ENCODE results near the gene PTPRK. TPM values are rescaled to one million over a fixed set of nuclear protein-coding genes. Genes with fewer than 3 reads are reported as not detected.

The PTPRK gene
- total and polyA plus RNA-seq, 9 of the 15 experiments (the other 6 are each of a cell fraction or from before 2014, with no cell fraction given) = 0.04 to 0.51 TPM; not detected in 7

- TF ChIP-seq, protein P1, sequence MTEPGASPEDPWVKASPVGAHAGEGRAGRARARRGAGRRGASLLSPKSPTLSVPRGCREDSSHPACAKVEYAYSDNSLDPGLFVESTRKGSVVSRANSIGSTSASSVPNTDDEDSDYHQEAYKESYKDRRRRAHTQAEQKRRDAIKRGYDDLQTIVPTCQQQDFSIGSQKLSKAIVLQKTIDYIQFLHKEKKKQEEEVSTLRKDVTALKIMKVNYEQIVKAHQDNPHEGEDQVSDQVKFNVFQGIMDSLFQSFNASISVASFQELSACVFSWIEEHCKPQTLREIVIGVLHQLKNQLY (CRISPR knock-in tag; conservative IDR thresholded peaks at IDR 0.05) = no peak
- no peak for TF ChIP-seq ETS1 (conservative IDR thresholded peaks at IDR 0.05; ENCODE audit: control insufficient read depth, low read depth, low read length)
- TF ChIP-seq TCFL5 (CRISPR knock-in tag; conservative IDR thresholded peaks at IDR 0.05) = no peak
Observed at GRCh38 chr6:128078276-128078675, 442.1 kb downstream of the PTPRK start (continued).

GRCh38 chr6:128076843-128077242 is 443.6 kb downstream of the PTPRK start:
- H3K79me2 ChIP-seq (ENCODE audit: control insufficient read depth, insufficient read depth, low read length) = no peaks in the 10 kb centered on the region
- BruUV-seq (replicated peaks) = no TSS peak
- FAIRE-seq (no peak), ATAC-seq (no peak), DNase-seq (ENCODE audit: extremely low read depth in 1 of 4, low spot score in 3 of 4) (no peak)
- 0 out of 2 replicates have a peak, but pooled peaks cover 4% of the 10 kb centered on the region for H3K9me3 ChIP-seq (replicated peaks; ENCODE audit: control insufficient read depth, insufficient read depth, low read depth, low read length)
- H2AFZ ChIP-seq (ENCODE audit: low read depth, low read length) = no peak overlapping the region
- intact Hi-C loops (cut with micrococcal nuclease) (no loop called here), in situ Hi-C loops (cut with MboI) (no loop called here)
- H3K9ac ChIP-seq (ENCODE audit: insufficient read depth in 1 of 2, low read depth in 2 of 2, low read length in 2 of 2) = no peak overlapping the region
- no peaks in the 10 kb centered on the region for H3K4me1 ChIP-seq (replicated peaks in 1 of 2; ENCODE audit: control insufficient read depth in 2 of 2, insufficient read depth in 2 of 2, low read length in 2 of 2)
- no peak overlapping the region for H3K4me3 ChIP-seq
- TF ChIP-seq, protein P2, sequence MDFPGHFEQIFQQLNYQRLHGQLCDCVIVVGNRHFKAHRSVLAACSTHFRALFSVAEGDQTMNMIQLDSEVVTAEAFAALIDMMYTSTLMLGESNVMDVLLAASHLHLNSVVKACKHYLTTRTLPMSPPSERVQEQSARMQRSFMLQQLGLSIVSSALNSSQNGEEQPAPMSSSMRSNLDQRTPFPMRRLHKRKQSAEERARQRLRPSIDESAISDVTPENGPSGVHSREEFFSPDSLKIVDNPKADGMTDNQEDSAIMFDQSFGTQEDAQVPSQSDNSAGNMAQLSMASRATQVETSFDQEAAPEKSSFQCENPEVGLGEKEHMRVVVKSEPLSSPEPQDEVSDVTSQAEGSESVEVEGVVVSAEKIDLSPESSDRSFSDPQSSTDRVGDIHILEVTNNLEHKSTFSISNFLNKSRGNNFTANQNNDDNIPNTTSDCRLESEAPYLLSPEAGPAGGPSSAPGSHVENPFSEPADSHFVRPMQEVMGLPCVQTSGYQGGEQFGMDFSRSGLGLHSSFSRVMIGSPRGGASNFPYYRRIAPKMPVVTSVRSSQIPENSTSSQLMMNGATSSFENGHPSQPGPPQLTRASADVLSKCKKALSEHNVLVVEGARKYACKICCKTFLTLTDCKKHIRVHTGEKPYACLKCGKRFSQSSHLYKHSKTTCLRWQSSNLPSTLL (IDR thresholded peaks at IDR 0.05) = no peak
- TF ChIP-seq TCFL5 (CRISPR knock-in tag; conservative IDR thresholded peaks at IDR 0.05) (no peak), E2F8 (IDR thresholded peaks at IDR 0.05; ENCODE audit: low read depth, partially characterized antibody) (no peak), ZNF316 (IDR thresholded peaks at IDR 0.05) (peak; percentile 28; the same call in 1 of the 2 replicates), CBFB (CRISPR knock-in tag; IDR thresholded peaks at IDR 0.05) (no peak), HDAC3 (IDR thresholded peaks at IDR 0.05; ENCODE audit: borderline replicate concordance, partially characterized antibody) (no peak), POU5F1 (IDR thresholded peaks at IDR 0.05; ENCODE audit: borderline replicate concordance, low read depth, low read length, partially characterized antibody) (no peak)
- TF ChIP-seq, protein P3, sequence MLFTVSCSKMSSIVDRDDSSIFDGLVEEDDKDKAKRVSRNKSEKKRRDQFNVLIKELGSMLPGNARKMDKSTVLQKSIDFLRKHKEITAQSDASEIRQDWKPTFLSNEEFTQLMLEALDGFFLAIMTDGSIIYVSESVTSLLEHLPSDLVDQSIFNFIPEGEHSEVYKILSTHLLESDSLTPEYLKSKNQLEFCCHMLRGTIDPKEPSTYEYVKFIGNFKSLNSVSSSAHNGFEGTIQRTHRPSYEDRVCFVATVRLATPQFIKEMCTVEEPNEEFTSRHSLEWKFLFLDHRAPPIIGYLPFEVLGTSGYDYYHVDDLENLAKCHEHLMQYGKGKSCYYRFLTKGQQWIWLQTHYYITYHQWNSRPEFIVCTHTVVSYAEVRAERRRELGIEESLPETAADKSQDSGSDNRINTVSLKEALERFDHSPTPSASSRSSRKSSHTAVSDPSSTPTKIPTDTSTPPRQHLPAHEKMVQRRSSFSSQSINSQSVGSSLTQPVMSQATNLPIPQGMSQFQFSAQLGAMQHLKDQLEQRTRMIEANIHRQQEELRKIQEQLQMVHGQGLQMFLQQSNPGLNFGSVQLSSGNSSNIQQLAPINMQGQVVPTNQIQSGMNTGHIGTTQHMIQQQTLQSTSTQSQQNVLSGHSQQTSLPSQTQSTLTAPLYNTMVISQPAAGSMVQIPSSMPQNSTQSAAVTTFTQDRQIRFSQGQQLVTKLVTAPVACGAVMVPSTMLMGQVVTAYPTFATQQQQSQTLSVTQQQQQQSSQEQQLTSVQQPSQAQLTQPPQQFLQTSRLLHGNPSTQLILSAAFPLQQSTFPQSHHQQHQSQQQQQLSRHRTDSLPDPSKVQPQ (CRISPR knock-in tag; IDR thresholded peaks at IDR 0.05; ENCODE audit: borderline replicate concordance) = no peak
- WGBS (ENCODE audit: insufficient coverage, low coverage, missing lambda C conversion rate) = 0% methylated on average over 1 of the region's 1 CpG
- no peak overlapping the region for H3K4me2 ChIP-seq (ENCODE audit: insufficient read depth, low read length)
- H3K27ac ChIP-seq (ENCODE audit: extremely low read depth, low read depth, low read length) = no peak overlapping the region
- ChIA-PET POLR2A (no interaction called here), CTCF (ENCODE audit: low intra/inter-chr PET ratio) (no interaction called here)
- H3K27me3 ChIP-seq (ENCODE audit: control insufficient read depth in 2 of 2, insufficient read depth in 2 of 2, low read length in 2 of 2) = no peaks in the 10 kb centered on the region
- no peaks in the 10 kb centered on the region for H3K36me3 ChIP-seq (ENCODE audit: control insufficient read depth, insufficient read depth, low read length)
- no peaks in the 10 kb centered on the region for H3K9me1 ChIP-seq (ENCODE audit: control insufficient read depth, insufficient read depth, low read length)
- H4K20me1 ChIP-seq (replicated peaks; ENCODE audit: control insufficient read depth, insufficient read depth, low read length) = no peaks in the 10 kb centered on the region

Data from K562 (cell line).